Measurements from ENCODE around the gene PARD3B.

PARD3B gene

DNA sequence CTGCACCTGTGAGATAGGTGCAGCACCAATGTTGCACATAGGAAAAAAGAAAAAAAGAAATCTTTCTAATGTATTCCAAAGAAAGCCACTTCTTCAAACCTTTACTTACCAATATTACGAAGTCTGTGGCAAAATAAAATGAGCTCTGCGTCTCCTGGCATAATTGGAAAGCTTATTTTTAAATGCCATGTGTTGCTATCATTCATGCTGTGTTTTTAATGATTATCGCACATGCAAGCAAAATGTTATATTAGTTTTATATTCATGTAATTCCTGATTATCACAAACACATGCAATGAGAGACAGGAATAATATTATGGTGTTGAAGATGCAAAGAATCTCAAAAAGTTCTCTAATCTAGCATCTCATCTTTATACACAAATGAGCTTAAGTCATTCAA, 47.0 kb upstream of the PARD3B start:
- Histone ChIP-seq H4K20me1 (ENCODE audit: control insufficient read depth, insufficient read depth, low read depth, low read length) (no peaks in the 10 kb centered on the region), H3K36me3 (ENCODE audit: control insufficient read depth, low read length) (no peaks in the 10 kb centered on the region), H3K4me3 (ENCODE audit: low read length) (no peak overlapping the region), H3K9me2 (replicated peaks; ENCODE audit: control insufficient read depth, low read length) (no peaks in the 10 kb centered on the region), H3K27me3 (ENCODE audit: control insufficient read depth, low read length) (no peaks in the 10 kb centered on the region), H3K4me1 (ENCODE audit: control insufficient read depth, low read length) (no peaks in the 10 kb centered on the region), H3K79me2 (ENCODE audit: control insufficient read depth, low read length) (no peaks in the 10 kb centered on the region), H3K4me2 (ENCODE audit: low read length) (no peak overlapping the region), H3K9me3 (ENCODE audit: control insufficient read depth, insufficient read depth, low read length) (no peaks in the 10 kb centered on the region), H3F3A (ENCODE audit: control insufficient read depth, insufficient read depth) (no peaks in the 10 kb centered on the region), H3K27ac (ENCODE audit: low read depth, low read length) (no peak overlapping the region)
- TF ChIP-seq, protein P1, sequence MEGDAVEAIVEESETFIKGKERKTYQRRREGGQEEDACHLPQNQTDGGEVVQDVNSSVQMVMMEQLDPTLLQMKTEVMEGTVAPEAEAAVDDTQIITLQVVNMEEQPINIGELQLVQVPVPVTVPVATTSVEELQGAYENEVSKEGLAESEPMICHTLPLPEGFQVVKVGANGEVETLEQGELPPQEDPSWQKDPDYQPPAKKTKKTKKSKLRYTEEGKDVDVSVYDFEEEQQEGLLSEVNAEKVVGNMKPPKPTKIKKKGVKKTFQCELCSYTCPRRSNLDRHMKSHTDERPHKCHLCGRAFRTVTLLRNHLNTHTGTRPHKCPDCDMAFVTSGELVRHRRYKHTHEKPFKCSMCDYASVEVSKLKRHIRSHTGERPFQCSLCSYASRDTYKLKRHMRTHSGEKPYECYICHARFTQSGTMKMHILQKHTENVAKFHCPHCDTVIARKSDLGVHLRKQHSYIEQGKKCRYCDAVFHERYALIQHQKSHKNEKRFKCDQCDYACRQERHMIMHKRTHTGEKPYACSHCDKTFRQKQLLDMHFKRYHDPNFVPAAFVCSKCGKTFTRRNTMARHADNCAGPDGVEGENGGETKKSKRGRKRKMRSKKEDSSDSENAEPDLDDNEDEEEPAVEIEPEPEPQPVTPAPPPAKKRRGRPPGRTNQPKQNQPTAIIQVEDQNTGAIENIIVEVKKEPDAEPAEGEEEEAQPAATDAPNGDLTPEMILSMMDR (IDR thresholded peaks at IDR 0.05; ENCODE audit: low read depth, low read length, poor library complexity, severe bottlenecking) = no peak
- TF ChIP-seq EZH2phosphoT487 (IDR thresholded peaks at IDR 0.05; ENCODE audit: borderline replicate concordance, low read length) = no peak

DNA sequence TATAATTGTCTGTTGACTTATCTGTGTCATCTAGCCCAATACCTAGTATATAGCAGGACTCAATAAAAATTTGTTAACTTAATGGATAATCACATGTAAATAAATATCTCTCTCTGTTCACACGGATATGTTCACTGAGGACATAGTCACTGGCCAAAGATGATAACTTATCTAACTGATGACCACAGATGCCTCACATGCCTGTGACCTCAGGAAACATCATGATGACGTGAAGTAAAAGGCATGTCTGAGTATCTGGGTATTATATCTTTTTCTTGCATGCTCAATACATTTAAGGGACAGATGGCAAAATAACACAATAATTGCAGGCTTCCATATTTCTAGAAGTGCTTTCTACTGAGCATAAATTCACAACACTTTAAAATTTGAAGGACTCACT, 41.4 kb upstream of the PARD3B start:
- no peaks in the 10 kb centered on the region for H3K9me3 ChIP-seq (ENCODE audit: control insufficient read depth, insufficient read depth, low read length)
- H3K79me2 ChIP-seq (ENCODE audit: control insufficient read depth, low read length) = no peaks in the 10 kb centered on the region
- H3K9me2 ChIP-seq (replicated peaks; ENCODE audit: control insufficient read depth, low read length) = no peaks in the 10 kb centered on the region
- H3K4me3 ChIP-seq (ENCODE audit: low read length) = no peak overlapping the region
- no peaks in the 10 kb centered on the region for H3K27me3 ChIP-seq (ENCODE audit: control insufficient read depth, low read length)
- no peaks in the 10 kb centered on the region for H3K4me1 ChIP-seq (ENCODE audit: control insufficient read depth, low read length)
- no peaks in the 10 kb centered on the region for H3K36me3 ChIP-seq (ENCODE audit: control insufficient read depth, low read length)
- TF ChIP-seq, protein P1 (IDR thresholded peaks at IDR 0.05; ENCODE audit: low read depth, low read length, poor library complexity, severe bottlenecking) = no peak
- no peak for TF ChIP-seq EZH2phosphoT487 (IDR thresholded peaks at IDR 0.05; ENCODE audit: borderline replicate concordance, low read length)
- H3F3A ChIP-seq (ENCODE audit: control insufficient read depth, insufficient read depth) = no peaks in the 10 kb centered on the region
- H3K27ac ChIP-seq (ENCODE audit: low read depth, low read length) = no peak overlapping the region
- H4K20me1 ChIP-seq (ENCODE audit: control insufficient read depth, insufficient read depth, low read depth, low read length) = no peaks in the 10 kb centered on the region
- no peak overlapping the region for H3K4me2 ChIP-seq (ENCODE audit: low read length)

DNA sequence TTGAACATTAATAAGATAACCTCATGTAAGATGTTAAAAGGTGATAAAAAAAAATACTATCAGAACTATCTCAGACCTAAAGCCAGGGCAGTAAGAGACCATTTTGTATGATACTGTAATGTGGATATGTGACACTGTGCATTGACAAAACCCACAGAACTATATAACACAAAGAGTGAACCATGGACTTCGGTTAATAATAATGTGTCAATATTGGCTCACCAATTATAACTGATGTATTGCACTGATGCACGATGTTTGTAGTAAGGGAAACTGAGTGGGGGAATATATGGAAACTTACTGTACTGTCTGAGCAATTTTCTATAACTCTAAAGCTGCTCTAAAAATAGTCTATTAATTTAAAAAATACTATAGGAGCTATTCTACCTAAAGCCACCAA, 40.7 kb upstream of the PARD3B start:
- Histone ChIP-seq H3K4me2 (ENCODE audit: low read length) (no peak overlapping the region), H3F3A (ENCODE audit: control insufficient read depth, insufficient read depth) (no peaks in the 10 kb centered on the region), H3K36me3 (ENCODE audit: control insufficient read depth, low read length) (no peaks in the 10 kb centered on the region), H3K27me3 (ENCODE audit: control insufficient read depth, low read length) (no peaks in the 10 kb centered on the region), H3K9me3 (ENCODE audit: control insufficient read depth, insufficient read depth, low read length) (no peaks in the 10 kb centered on the region), H3K79me2 (ENCODE audit: control insufficient read depth, low read length) (no peaks in the 10 kb centered on the region), H3K27ac (ENCODE audit: low read depth, low read length) (no peak overlapping the region), H3K9me2 (replicated peaks; ENCODE audit: control insufficient read depth, low read length) (no peaks in the 10 kb centered on the region), H3K4me1 (ENCODE audit: control insufficient read depth, low read length) (no peaks in the 10 kb centered on the region), H4K20me1 (ENCODE audit: control insufficient read depth, insufficient read depth, low read depth, low read length) (no peaks in the 10 kb centered on the region), H3K4me3 (ENCODE audit: low read length) (no peak overlapping the region)
- TF ChIP-seq EZH2phosphoT487 (IDR thresholded peaks at IDR 0.05; ENCODE audit: borderline replicate concordance, low read length) = no peak

DNA sequence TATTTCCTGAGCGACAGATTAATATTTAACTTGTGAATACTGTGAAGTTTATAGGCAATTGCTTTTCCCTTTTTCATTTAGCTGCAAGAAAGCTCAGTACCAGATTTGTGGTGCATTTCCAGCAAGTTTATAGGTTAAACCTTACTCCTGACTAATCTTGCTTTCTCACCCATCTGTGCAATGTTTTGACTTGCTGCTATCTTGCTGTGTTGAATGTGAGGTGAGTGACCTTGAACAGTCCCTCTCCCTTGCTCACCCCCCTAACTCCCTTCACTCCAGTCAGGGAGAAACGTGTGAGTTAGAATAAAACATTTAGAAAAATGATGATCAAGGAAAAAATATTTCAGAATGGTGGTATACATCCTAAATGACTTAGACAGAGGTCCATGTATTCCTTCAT, 39.8 kb upstream of the PARD3B start:
- H3K4me2 ChIP-seq (ENCODE audit: low read length) = no peak overlapping the region
- no peaks in the 10 kb centered on the region for H3F3A ChIP-seq (ENCODE audit: control insufficient read depth, insufficient read depth)
- TF ChIP-seq, protein P1 (IDR thresholded peaks at IDR 0.05; ENCODE audit: low read depth, low read length, poor library complexity, severe bottlenecking) = no peak
- no peak for TF ChIP-seq EZH2phosphoT487 (IDR thresholded peaks at IDR 0.05; ENCODE audit: borderline replicate concordance, low read length)
- H3K9me3 ChIP-seq (ENCODE audit: control insufficient read depth, insufficient read depth, low read length) = no peaks in the 10 kb centered on the region
- H3K4me3 ChIP-seq (ENCODE audit: low read length) = no peak overlapping the region
- H3K27me3 ChIP-seq (ENCODE audit: control insufficient read depth, low read length) = no peaks in the 10 kb centered on the region
- no peaks in the 10 kb centered on the region for H3K79me2 ChIP-seq (ENCODE audit: control insufficient read depth, low read length)
- H3K4me1 ChIP-seq (ENCODE audit: control insufficient read depth, low read length) = no peaks in the 10 kb centered on the region
- no peaks in the 10 kb centered on the region for H3K9me2 ChIP-seq (replicated peaks; ENCODE audit: control insufficient read depth, low read length)
- H3K27ac ChIP-seq (ENCODE audit: low read depth, low read length) = no peak overlapping the region
- no peaks in the 10 kb centered on the region for H3K36me3 ChIP-seq (ENCODE audit: control insufficient read depth, low read length)
- H4K20me1 ChIP-seq (ENCODE audit: control insufficient read depth, insufficient read depth, low read depth, low read length) = no peaks in the 10 kb centered on the region
